SH-SY5Y (cell line): ENCODE data around the gene SPPL2C.

Experiments used
- GATA2 ChIP-seq: IDR thresholded peaks from 2 replicates; pipeline ENCODE4 v1.6.1; 2011; ENCODE audit warnings: mild to moderate bottlenecking, low read depth, low read length
- GATA3 ChIP-seq: IDR thresholded peaks from 2 replicates; pipeline ENCODE4 v1.6.1; 2011; ENCODE audit warnings: low read depth, mild to moderate bottlenecking, low read length, moderate library complexity

- TF ChIP-seq GATA2 (no peak), GATA3 (no peak)
Observed at GRCh38 chr17:45837603-45838002, 7.1 kb upstream of the SPPL2C start.
